Thoracic aorta (tissue), 2 donors: ENCODE measurements around the gene VIM. TPM values are rescaled to one million over a fixed set of nuclear protein-coding genes. Genes with fewer than 3 reads are reported as not detected.
A peak's percentile ranks its signal among the peaks of the same experiment; 100 is the strongest.

Experiments
- ATAC-seq: fragments of 150-250 bp; one replicate; pipeline ENCODE4 v1.8.0; 2017; ENCODE audit warnings: low read depth; ENCODE audit not compliant: insufficient number of reproducible peaks, low FRiP score
- DNase-seq: peaks from one replicate; pipeline ENCODE4 v3.0.0-alpha.2; 2020; ENCODE audit warnings: low spot score
- H3K27ac ChIP-seq, 2 donors: fragments of 200-600 bp; sonication (generic); 1 replicate in 1 of 2; 2 replicates in 1 of 2; pipeline ENCODE4 v1.5.1; 2016; ENCODE audit warnings: mild to moderate bottlenecking in 2 of 2, moderate library complexity in 2 of 2
- H3K27me3 ChIP-seq: fragments of 200-600 bp; sonication (generic); replicated peaks from 2 replicates; pipeline ENCODE4 v1.6.0; 2016; ENCODE audit warnings: mild to moderate bottlenecking; ENCODE audit not compliant: insufficient read depth
- H3K36me3 ChIP-seq: fragments of 200-600 bp; sonication (generic); one replicate; pipeline ENCODE4 v1.5.1; 2016
- H3K4me1 ChIP-seq, 2 donors: fragments of 200-600 bp; sonication (generic); 1 replicate in 1 of 2; 2 replicates in 1 of 2; pipeline versions ENCODE4 v1.5.1 to v1.6.0; 2016; ENCODE audit warnings: low read depth in 2 of 2, mild to moderate bottlenecking in 1 of 2; ENCODE audit not compliant: control insufficient read depth in 1 of 2
- H3K4me3 ChIP-seq: fragments of 200-600 bp; sonication (generic); 2 replicates; pipeline ENCODE4 v1.5.1; 2016; ENCODE audit warnings: mild to moderate bottlenecking
- H3K9me3 ChIP-seq: fragments of 200-600 bp; sonication (generic); 2 replicates; pipeline ENCODE4 v1.5.1; 2016
- CTCF ChIP-seq: fragments of 200-600 bp; sonication (generic); IDR thresholded peaks from one replicate; pipeline ENCODE4 v1.5.1; 2019; ENCODE audit warnings: antibody characterized with exemption
- total RNA-seq, 2 donors: library from RNA; depleted of rRNA; stranded (reverse); fragments of >200 nt; gene quantifications; one replicate each; pipeline versions ENCODE4 v1.1.0 to v1.2.3, GENCODE V29; 2016

The VIM gene
- total RNA-seq, 2 donors from 2014 or later = 5,884 to 8,033 TPM

- H3K4me1 ChIP-seq = peaks cover 8 to 18% of the 10 kb centered on the region in 2 donors
- peak overlapping the region; percentile 98 to 99 for H3K27ac ChIP-seq
- DNase-seq = no peak
Observed at GRCh38 chr10:17226891-17227303, 1.1 kb upstream of the VIM start.

GRCh38 chr10:17227367-17228090, 512 bp upstream of the VIM start:
- H3K9me3 ChIP-seq = no peaks in the 10 kb centered on the region
- H3K27me3 ChIP-seq = no peaks in the 10 kb centered on the region
- DNase-seq (no peak), ATAC-seq (no peak)
- peaks cover 13 to 24% of the 10 kb centered on the region in 2 donors for H3K4me1 ChIP-seq
- peak overlapping the region; percentile 98 to 99 for H3K27ac ChIP-seq
- TF ChIP-seq CTCF = peak; percentile 76
- H3K36me3 ChIP-seq = peaks cover 21% of the 10 kb centered on the region
- H3K4me3 ChIP-seq = peak overlapping the region; percentile 96

More at GRCh38 chr10:17226891-17227303, 1.1 kb upstream of the VIM start:
- no peaks in the 10 kb centered on the region for H3K9me3 ChIP-seq
- peaks cover 16% of the 10 kb centered on the region for H3K36me3 ChIP-seq
- no peak for TF ChIP-seq CTCF
- no peaks in the 10 kb centered on the region for H3K27me3 ChIP-seq
- peak overlapping the region; percentile 96 for H3K4me3 ChIP-seq
- no peak for ATAC-seq

GRCh38 chr10:17229016-17229716, 1.1 kb downstream of the VIM start:
- Histone ChIP-seq H3K4me1 (peaks cover 29 to 39% of the 10 kb centered on the region in 2 donors), H3K9me3 (no peaks in the 10 kb centered on the region), H3K27me3 (no peaks in the 10 kb centered on the region), H3K36me3 (peaks cover 37% of the 10 kb centered on the region), H3K4me3 (peak overlapping the region; percentile 96), H3K27ac (peak overlapping the region; percentile 98 to 99)
- peak; percentile 37 for ATAC-seq
- no peak for TF ChIP-seq CTCF
- DNase-seq = peak; percentile 70

GRCh38 chr10:17229717-17229966, 1.6 kb downstream of the VIM start:
- Histone ChIP-seq H3K9me3 (no peaks in the 10 kb centered on the region), H3K4me3 (peak overlapping the region; percentile 96), H3K27me3 (no peaks in the 10 kb centered on the region), H3K36me3 (peaks cover 42% of the 10 kb centered on the region), H3K4me1 (peaks cover 34 to 44% of the 10 kb centered on the region in 2 donors), H3K27ac (peak overlapping the region; percentile 94 to 99)
- no peak for TF ChIP-seq CTCF
- no peak for DNase-seq
- no peak for ATAC-seq

- DNase-seq (no peak), ATAC-seq (peak; percentile 2)
- H3K27me3 ChIP-seq = no peaks in the 10 kb centered on the region
- no peaks in the 10 kb centered on the region for H3K9me3 ChIP-seq
- peak overlapping the region; percentile 94 to 99 for H3K27ac ChIP-seq
- H3K36me3 ChIP-seq = peaks cover 47% of the 10 kb centered on the region
- H3K4me3 ChIP-seq = peak overlapping the region; percentile 96
- peaks cover 39 to 49% of the 10 kb centered on the region in 2 donors for H3K4me1 ChIP-seq
- no peak for TF ChIP-seq CTCF
Observed at GRCh38 chr10:17229967-17230682, 2.1 kb downstream of the VIM start.
